Panc1 (cell line): ENCODE results near the gene FBXW11.

Experiments
- POLR2AphosphoS5 ChIP-seq: IDR thresholded peaks from 2 replicates; pipeline ENCODE4 v1.6.1; 2012; ENCODE audit warnings: mild to moderate bottlenecking, low read depth, low read length, moderate library complexity
- SIN3A ChIP-seq: IDR thresholded peaks from 2 replicates; pipeline ENCODE4 v1.6.1; 2012; ENCODE audit warnings: low read depth, mild to moderate bottlenecking, low read length, moderate library complexity, borderline replicate concordance; ENCODE audit not compliant: insufficient read depth
- TF ChIP-seq, protein P1 (sequence below): fragments of 450-650 bp; IDR thresholded peaks from 2 replicates; pipeline ENCODE4 v1.5.1; 2017; ENCODE audit warnings: mild to moderate bottlenecking

DNA sequence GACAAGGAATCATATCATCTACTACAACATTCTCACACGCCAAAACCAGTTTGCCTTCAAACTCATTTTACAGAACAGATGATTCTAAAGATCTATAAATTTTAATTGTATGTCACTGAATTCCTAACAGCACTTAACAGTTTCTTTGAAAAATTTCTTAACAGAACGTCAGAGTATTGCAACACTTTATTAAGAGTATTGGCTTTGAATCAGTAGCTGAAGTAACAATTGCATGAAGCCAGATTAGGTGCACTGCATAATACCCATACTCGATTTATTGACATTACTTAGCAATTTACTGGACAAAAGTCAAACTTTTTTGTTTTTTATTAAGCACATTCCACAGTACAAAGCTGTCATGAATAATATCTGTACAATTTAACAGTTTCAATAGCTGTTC lies 145.1 kb downstream of the FBXW11 start:
- TF ChIP-seq, protein P1, sequence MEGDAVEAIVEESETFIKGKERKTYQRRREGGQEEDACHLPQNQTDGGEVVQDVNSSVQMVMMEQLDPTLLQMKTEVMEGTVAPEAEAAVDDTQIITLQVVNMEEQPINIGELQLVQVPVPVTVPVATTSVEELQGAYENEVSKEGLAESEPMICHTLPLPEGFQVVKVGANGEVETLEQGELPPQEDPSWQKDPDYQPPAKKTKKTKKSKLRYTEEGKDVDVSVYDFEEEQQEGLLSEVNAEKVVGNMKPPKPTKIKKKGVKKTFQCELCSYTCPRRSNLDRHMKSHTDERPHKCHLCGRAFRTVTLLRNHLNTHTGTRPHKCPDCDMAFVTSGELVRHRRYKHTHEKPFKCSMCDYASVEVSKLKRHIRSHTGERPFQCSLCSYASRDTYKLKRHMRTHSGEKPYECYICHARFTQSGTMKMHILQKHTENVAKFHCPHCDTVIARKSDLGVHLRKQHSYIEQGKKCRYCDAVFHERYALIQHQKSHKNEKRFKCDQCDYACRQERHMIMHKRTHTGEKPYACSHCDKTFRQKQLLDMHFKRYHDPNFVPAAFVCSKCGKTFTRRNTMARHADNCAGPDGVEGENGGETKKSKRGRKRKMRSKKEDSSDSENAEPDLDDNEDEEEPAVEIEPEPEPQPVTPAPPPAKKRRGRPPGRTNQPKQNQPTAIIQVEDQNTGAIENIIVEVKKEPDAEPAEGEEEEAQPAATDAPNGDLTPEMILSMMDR = no peak
- TF ChIP-seq SIN3A (no peak), POLR2AphosphoS5 (no peak)
